Articular chondrocyte of knee joint (primary cell): Measurements from ENCODE around the gene DPRX. TPM values are rescaled to one million over a fixed set of nuclear protein-coding genes. Genes with fewer than 3 reads are reported as not detected.
A peak's percentile ranks its signal among the peaks of the same experiment; 100 is the strongest.

Experiments used
- small RNA-seq: library from RNA; depleted of rRNA; stranded (forward); fragments of <200 nt; gene quantifications from one replicate; pipeline ENCODE3, GENCODE V24; 2012
- total RNA-seq: library from RNA; depleted of rRNA; stranded (reverse); fragments of >200 nt; gene quantifications from 2 replicates; pipeline ENCODE4 v1.2.3, GENCODE V29; 2012

DPRX gene, protein sequence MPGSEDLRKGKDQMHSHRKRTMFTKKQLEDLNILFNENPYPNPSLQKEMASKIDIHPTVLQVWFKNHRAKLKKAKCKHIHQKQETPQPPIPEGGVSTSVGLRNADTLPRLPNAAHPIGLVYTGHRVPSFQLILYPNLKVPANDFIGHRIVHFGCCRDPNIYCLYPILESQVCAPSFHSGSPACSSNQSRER
- total RNA-seq: not detected in 2 replicates

GRCh38 chr19:53631949-53632407 is at the start of gene DPRX:
DPRX (plus strand) TSS chr19:53631999; CDS start chr19:53632107, 108 bp downstream.

Small RNAs within 50 kb of the gene (small RNA-seq; reads per million reads assigned to genes)
- gene MIR1323: 0.42 reads per million, percentile 6 among the genes with 10 or more reads in this experiment
- not detected for gene MIR498
- gene MIR512-1: not detected
- not detected for gene MIR512-2
- gene MIR515-1: not detected
- not detected for gene MIR515-2
- 0.31 reads per million for gene MIR519C
- gene MIR519E: not detected
- gene MIR520E: not detected
- gene RNU6-698P: not detected

Other genes starting within 250 kb of the DPRX start
- 12.8 and 14.9 TPM in 2 replicates for gene ZNF765, start 236.8 kb upstream of the DPRX start, total RNA-seq
- 12.9 and 16.6 TPM in 2 replicates for gene ZNF761, start 200.0 kb upstream of the DPRX start, total RNA-seq
- gene ZNF813, start 164.3 kb upstream of the DPRX start, total RNA-seq: 4.4 and 4.9 TPM in 2 replicates
- 19.5 and 26.8 TPM in 2 replicates for gene ZNF331, start 93.9 kb upstream of the DPRX start, total RNA-seq
- not detected in 2 replicates for gene NLRP12, start 192.3 kb downstream of the DPRX start, total RNA-seq
- 30.8 and 31.2 TPM in 2 replicates for gene MYADM, start 235.9 kb downstream of the DPRX start, total RNA-seq